GM12874 (cell line): Measurements from ENCODE around the gene ZDHHC20.

Experiments
- TF ChIP-seq, protein P1 (sequence below): IDR thresholded peaks from 2 replicates; pipeline ENCODE4 v1.5.1; 2011; ENCODE audit warnings: low read depth, mild to moderate bottlenecking, control low read depth, low read length, moderate library complexity; ENCODE audit not compliant: insufficient read depth

ZDHHC20 gene

DNA sequence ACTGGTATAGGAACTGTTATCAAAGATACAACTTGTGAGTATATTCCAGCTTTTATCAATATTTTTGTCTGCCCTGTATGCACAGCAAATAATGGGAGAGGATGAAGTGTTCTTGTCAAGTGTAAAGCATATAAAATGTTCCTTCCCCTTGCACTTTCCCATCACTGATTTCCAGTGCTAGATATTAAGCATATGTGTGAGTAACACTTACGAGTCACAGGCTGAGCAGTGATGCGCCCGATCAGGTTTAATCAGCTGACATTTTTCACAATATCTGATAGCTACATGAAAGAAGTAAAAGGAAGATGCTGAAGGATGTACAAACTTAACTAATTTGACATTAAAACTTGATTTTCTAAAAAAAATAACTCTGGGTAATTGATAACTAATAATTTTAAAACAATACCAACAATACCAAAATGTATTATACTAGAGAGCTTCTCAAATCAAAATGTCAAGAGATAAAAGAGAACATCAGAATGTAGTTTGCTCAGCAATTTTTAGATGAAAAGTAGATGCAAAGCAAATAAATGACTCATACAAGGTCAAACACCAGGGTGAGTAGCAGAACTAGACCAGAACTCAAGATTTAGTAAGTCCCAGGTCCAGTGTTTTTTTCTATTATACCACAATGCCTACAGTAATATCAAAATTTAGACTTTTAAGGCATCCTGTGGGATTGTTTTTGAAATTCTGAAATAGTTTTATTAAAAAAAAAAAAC lies 56.4 kb downstream of the ZDHHC20 start:
- TF ChIP-seq, protein P1, sequence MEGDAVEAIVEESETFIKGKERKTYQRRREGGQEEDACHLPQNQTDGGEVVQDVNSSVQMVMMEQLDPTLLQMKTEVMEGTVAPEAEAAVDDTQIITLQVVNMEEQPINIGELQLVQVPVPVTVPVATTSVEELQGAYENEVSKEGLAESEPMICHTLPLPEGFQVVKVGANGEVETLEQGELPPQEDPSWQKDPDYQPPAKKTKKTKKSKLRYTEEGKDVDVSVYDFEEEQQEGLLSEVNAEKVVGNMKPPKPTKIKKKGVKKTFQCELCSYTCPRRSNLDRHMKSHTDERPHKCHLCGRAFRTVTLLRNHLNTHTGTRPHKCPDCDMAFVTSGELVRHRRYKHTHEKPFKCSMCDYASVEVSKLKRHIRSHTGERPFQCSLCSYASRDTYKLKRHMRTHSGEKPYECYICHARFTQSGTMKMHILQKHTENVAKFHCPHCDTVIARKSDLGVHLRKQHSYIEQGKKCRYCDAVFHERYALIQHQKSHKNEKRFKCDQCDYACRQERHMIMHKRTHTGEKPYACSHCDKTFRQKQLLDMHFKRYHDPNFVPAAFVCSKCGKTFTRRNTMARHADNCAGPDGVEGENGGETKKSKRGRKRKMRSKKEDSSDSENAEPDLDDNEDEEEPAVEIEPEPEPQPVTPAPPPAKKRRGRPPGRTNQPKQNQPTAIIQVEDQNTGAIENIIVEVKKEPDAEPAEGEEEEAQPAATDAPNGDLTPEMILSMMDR = no peak

DNA sequence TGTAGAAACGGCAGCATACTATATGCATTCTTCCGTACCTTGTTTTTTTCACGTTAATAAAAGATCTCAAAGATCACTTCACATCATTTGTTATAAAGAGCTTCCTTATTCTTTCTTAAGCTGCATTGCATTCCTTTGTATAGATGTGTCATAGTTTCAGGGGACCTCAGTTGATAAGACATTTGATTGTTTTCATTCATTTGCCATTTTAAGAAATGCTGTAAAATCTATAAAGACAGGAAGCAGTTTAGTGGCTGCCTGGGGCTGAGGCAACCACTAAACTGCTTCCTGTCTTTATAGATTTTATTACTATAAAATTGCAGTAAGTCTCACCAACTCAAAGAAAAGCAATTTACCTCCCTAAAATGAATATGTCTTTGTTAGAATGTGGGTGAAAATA lies 59.4 kb downstream of the ZDHHC20 start:
- TF ChIP-seq, protein P1 = no peak

DNA sequence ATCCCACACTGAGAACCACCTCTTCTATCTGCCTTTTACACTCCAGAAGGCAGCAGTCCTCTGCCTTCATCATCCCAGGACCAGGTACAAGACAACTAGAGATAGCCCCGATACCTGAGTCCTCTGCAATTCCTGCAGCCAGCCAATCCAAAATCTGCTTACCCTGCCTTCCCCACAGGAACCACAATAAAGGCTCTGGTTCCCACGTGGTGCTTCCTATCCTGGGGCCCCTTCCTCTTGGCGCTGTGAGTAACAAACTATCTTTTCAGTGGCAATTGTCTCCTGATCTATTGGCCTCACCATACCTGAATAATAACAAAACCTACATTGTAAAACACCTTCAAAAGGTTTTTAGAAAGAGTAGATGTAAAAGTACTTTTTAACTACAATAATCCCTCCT lies 63.1 kb downstream of the ZDHHC20 start:
- TF ChIP-seq, protein P1 = no peak

DNA sequence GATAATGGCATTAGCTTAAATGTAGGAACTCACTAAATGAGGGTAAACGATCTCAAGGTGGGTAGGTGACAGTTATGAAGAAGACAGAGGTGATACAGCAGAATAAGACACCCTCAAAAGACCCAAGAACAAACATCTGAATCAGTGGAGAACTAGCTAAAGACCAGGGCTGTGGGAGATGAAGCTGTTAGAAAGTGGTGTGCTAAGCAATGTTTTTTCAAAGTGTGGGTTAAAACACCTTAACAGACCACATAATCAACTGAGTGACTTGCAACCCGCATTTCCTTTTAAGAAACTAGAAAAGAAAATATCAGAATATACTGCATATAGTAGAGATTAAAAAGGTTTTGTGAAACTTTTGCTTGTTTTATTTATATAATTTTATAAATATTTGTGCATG lies 70.0 kb downstream of the ZDHHC20 start:
- TF ChIP-seq, protein P1 = no peak

DNA sequence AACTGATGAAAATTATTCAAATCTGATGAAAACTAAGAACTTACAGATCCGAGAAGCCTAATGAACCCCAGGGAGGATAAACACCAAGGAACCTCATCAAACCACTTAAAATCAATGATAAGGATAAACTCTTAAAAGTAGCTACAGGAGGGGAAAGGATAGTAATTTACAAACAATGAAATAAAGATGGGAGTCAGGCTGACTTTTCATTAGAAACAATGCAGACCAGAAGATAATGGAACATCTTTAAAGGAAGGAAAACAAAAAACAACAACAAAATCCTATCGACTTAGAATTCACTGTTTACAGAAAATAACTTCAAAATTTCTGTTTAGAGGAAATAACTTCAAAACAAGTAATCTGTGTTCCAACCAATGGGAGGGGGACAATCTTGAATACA lies 73.4 kb downstream of the ZDHHC20 start:
- TF ChIP-seq, protein P1 = no peak

DNA sequence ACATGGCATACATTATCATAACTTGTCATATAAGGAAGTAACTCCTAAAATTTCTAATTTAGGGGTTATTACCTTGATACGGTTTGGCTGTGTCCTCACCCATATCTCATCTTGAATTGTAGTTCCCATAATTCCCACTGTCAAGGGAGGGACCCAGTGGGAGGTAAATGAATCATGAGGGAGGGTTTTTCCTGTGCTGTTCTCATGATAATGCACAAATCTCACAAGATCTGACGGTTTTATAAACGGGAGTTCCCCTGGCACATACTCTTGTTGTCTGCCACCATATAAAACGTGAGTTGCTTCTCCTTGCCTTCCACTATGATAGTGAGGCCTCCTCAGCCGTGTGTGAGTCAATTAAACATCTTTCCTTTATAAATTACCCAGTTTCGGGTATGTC lies 76.0 kb downstream of the ZDHHC20 start:
- TF ChIP-seq, protein P1 = no peak

DNA sequence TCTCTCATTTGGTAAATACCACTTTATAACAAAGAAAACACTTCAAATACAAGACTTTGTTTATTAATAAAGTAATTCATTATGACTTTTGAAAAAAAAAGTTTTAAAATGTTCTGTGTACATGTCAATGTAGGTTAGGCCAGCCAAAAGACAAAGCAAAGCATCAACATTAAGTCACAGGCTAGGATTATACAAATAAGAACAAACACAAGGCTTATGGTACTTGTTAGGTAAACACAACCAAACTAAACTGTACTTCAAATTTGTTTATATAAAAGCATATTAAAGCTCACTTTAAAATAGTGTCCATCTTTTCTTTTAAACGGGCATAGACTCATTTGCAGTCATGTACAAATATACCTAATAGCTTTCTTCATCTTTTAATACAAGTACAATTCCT lies 86.6 kb downstream of the ZDHHC20 start:
- TF ChIP-seq, protein P1 = no peak
